GM23338 (cell line): ENCODE measurements around the gene ZNF561. TPM values are rescaled to one million over a fixed set of nuclear protein-coding genes. Genes with fewer than 3 reads are reported as not detected.

ENCODE experiments used
- ATAC-seq: fragments of 200-7000 bp; cut with Tn5 transposase; 3 replicates; pipeline ENCODE4 v1.9.1; 2020
- DNase-seq: peaks from one replicate; pipeline ENCODE4 v3.0.0-alpha.2; 2015; ENCODE audit warnings: low spot score
- H2AFZ ChIP-seq: fragments of 200-600 bp; sonication (generic); 2 replicates; pipeline ENCODE4 v1.8.0; 2016; ENCODE audit warnings: antibody characterized with exemption, mild to moderate bottlenecking, moderate library complexity
- H3F3A ChIP-seq: fragments of 200-600 bp; sonication (generic); replicated peaks from 2 replicates; pipeline ENCODE4 v1.8.0; 2017; ENCODE audit warnings: antibody characterized with exemption, mixed run types, low read depth
- H3K27ac ChIP-seq: fragments of 200-600 bp; sonication (generic); 2 replicates; pipeline ENCODE4 v1.6.1; 2016; ENCODE audit warnings: low read depth
- H3K27me3 ChIP-seq: fragments of 200-600 bp; sonication (generic); 2 replicates; pipeline ENCODE4 v1.8.0; 2016; ENCODE audit warnings: mild to moderate bottlenecking, mixed run types, moderate library complexity; ENCODE audit not compliant: insufficient read depth
- H3K36me3 ChIP-seq: fragments of 200-600 bp; sonication (generic); 2 replicates; pipeline ENCODE4 v1.8.0; 2016; ENCODE audit warnings: mild to moderate bottlenecking; ENCODE audit not compliant: insufficient read depth
- H3K4me1 ChIP-seq: fragments of 200-600 bp; sonication (generic); 2 replicates; pipeline ENCODE4 v1.8.0; 2016; ENCODE audit warnings: mild to moderate bottlenecking, moderate library complexity; ENCODE audit not compliant: insufficient read depth
- H3K4me2 ChIP-seq: fragments of 200-600 bp; sonication (generic); 2 replicates; pipeline ENCODE4 v1.7.1; 2017; ENCODE audit warnings: mixed run types
- H3K4me3 ChIP-seq: fragments of 200-600 bp; sonication (generic); 2 replicates; pipeline ENCODE4 v1.6.1; 2016; ENCODE audit warnings: mixed run types
- H3K79me2 ChIP-seq: fragments of 200-600 bp; sonication (generic); replicated peaks from 2 replicates; pipeline ENCODE4 v1.8.0; 2017; ENCODE audit warnings: mild to moderate bottlenecking; ENCODE audit not compliant: insufficient read depth
- H3K9me2 ChIP-seq: fragments of 200-600 bp; sonication (generic); 2 replicates; pipeline ENCODE4 v1.8.0; 2017; ENCODE audit not compliant: insufficient read depth
- H4K20me1 ChIP-seq: fragments of 200-600 bp; sonication (generic); replicated peaks from 2 replicates; pipeline ENCODE4 v1.8.0; 2017; ENCODE audit warnings: mild to moderate bottlenecking; ENCODE audit not compliant: insufficient read depth
- H3K27ac Mint-ChIP-seq: 2 replicates; pipeline ENCODE4 v1.8.0; 2020; ENCODE audit warnings: inconsistent platforms, mild to moderate bottlenecking, moderate library complexity, mixed read lengths
- H3K27me3 Mint-ChIP-seq: 3 replicates; pipeline ENCODE4 v1.8.0; 2022; ENCODE audit warnings: low read depth, mild to moderate bottlenecking, moderate library complexity, mixed read lengths, inconsistent platforms; ENCODE audit not compliant: insufficient read depth, poor library complexity
- H3K36me3 Mint-ChIP-seq: 3 replicates; pipeline ENCODE4 v1.8.0; 2021; ENCODE audit warnings: low read depth, mild to moderate bottlenecking, inconsistent platforms, moderate library complexity, mixed read lengths
- H3K4me1 Mint-ChIP-seq: 3 replicates; pipeline ENCODE4 v1.8.0; 2020; ENCODE audit warnings: mild to moderate bottlenecking, inconsistent platforms, mixed read lengths
- H3K4me3 Mint-ChIP-seq: 3 replicates; pipeline ENCODE4 v1.8.0; 2021; ENCODE audit warnings: moderate library complexity, mild to moderate bottlenecking, inconsistent platforms, mixed read lengths
- H3K9me3 Mint-ChIP-seq: 3 replicates; pipeline ENCODE4 v1.8.0; 2020; ENCODE audit warnings: moderate library complexity, mild to moderate bottlenecking, inconsistent platforms, mixed read lengths
- CREB1 ChIP-seq: fragments of 250-450 bp; sonication (Bioruptor Pico); IDR thresholded peaks from 2 replicates; pipeline ENCODE4 v1.5.0; 2020; ENCODE audit warnings: low read depth, mild to moderate bottlenecking, moderate library complexity
- CTCF ChIP-seq, 2 experiments: fragments of 200-600 bp in 1 of 2; sonication (generic) in 1 of 2; conservative IDR thresholded peaks; 2 replicates each; pipeline versions ENCODE4 v1.5.1 to v1.6.1; 2016 to 2017; ENCODE audit warnings: antibody characterized with exemption in 2 of 2, low read depth in 2 of 2, mild to moderate bottlenecking in 2 of 2, moderate library complexity in 1 of 2
- EZH2 ChIP-seq: fragments of 200-600 bp; sonication (generic); IDR thresholded peaks from one replicate; pipeline ENCODE4 v1.8.0; 2017; ENCODE audit warnings: antibody characterized with exemption, mild to moderate bottlenecking, low read depth; ENCODE audit not compliant: unreplicated experiment
- JUNB ChIP-seq: IDR thresholded peaks from one replicate; pipeline ENCODE4 v1.6.1; 2016; ENCODE audit warnings: antibody characterized with exemption; ENCODE audit not compliant: unreplicated experiment
- NANOG ChIP-seq: IDR thresholded peaks from 2 replicates; pipeline ENCODE4 v1.6.1; 2016; ENCODE audit warnings: antibody characterized with exemption, borderline replicate concordance
- POLR2AphosphoS5 ChIP-seq: IDR thresholded peaks from 2 replicates; pipeline ENCODE4 v1.6.1; 2016; ENCODE audit warnings: antibody characterized with exemption, low read depth
- REST ChIP-seq: IDR thresholded peaks from one replicate; pipeline ENCODE4 v1.6.1; 2018; ENCODE audit warnings: antibody characterized with exemption; ENCODE audit not compliant: unreplicated experiment
- STAT1 ChIP-seq: IDR thresholded peaks from one replicate; pipeline ENCODE4 v1.6.1; 2016; ENCODE audit warnings: antibody characterized with exemption; ENCODE audit not compliant: unreplicated experiment
- ZNF114 ChIP-seq: fragments of 250-450 bp; sonication (Bioruptor Pico); IDR thresholded peaks from 2 replicates; pipeline ENCODE4 v1.5.0; 2020; ENCODE audit warnings: mild to moderate bottlenecking, moderate library complexity
- ZNF331 ChIP-seq: fragments of 250-450 bp; sonication (Bioruptor Pico); IDR thresholded peaks from 2 replicates; pipeline ENCODE4 v1.5.0; 2020; ENCODE audit warnings: low read depth, mild to moderate bottlenecking, moderate library complexity
- ZNF462 ChIP-seq: fragments of 250-450 bp; sonication (Bioruptor Pico); IDR thresholded peaks from 2 replicates; pipeline ENCODE4 v1.5.0; 2020; ENCODE audit warnings: mild to moderate bottlenecking, moderate library complexity
- polyA plus RNA-seq: library from polyadenylated mRNA; unstranded; fragments of >200 nt; fragmentation: Nextera tagmentation; extraction: Ambion mirVana; gene quantifications from 2 replicates; pipeline ENCODE4 v1.2.1, GENCODE V29; 2016
- total RNA-seq: library from RNA; depleted of rRNA; stranded (reverse); fragments of >200 nt; shearing (Covaris generic); gene quantifications from 2 replicates; pipeline ENCODE4 v1.2.3, GENCODE V29; 2014

The ZNF561 gene
- total and polyA plus RNA-seq, 2 experiments from 2014 or later, result 22.7 to 71.1 TPM

- peaks cover 100% of the 10 kb centered on the region for H3K79me2 ChIP-seq
- H3K9me2 ChIP-seq, result no peaks in the 10 kb centered on the region
- no peak overlapping the region for H3K4me2 ChIP-seq
- no peak overlapping the region for H3K27ac ChIP-seq
- Mint-ChIP-seq H3K27ac (no peak overlapping the region), H3K9me3 (peaks cover 54% of the 10 kb centered on the region), H3K27me3 (peaks cover 6% of the 10 kb centered on the region), H3K4me1 (peaks cover 20% of the 10 kb centered on the region; the same call in 2 of the 3 replicates), H3K4me3 (no peak overlapping the region), H3K36me3 (peaks cover 85% of the 10 kb centered on the region)
- TF ChIP-seq ZNF331 (no peak), STAT1 (no peak), REST (no peak), POLR2AphosphoS5 (no peak), EZH2 (no peak), CTCF (conservative IDR thresholded peaks at IDR 0.05; ENCODE audit: low read depth in 2 of 2) (no peak), CREB1 (CRISPR knock-in tag) (no peak), JUNB (no peak), NANOG (no peak), ZNF462 (CRISPR knock-in tag) (no peak), ZNF114 (CRISPR knock-in tag) (no peak)
- ATAC-seq, result no peak
- H3K36me3 ChIP-seq, result peaks cover under 1% of the 10 kb centered on the region
- H3K4me1 ChIP-seq, result peaks cover 32% of the 10 kb centered on the region
- H3K4me3 ChIP-seq, result no peak overlapping the region
- H3F3A ChIP-seq, result no peaks in the 10 kb centered on the region
- no peak overlapping the region for H2AFZ ChIP-seq
- DNase-seq, result no peak
- peaks cover 61% of the 10 kb centered on the region for H4K20me1 ChIP-seq
- H3K27me3 ChIP-seq, result no peaks in the 10 kb centered on the region
Observed at GRCh38 chr19:9667898-9668297, 46.9 kb upstream of the ZNF561 start.
